DND-41 (cell line): ENCODE measurements around the gene PTGR2.
A peak's percentile ranks its signal among the peaks of the same experiment; 100 is the strongest.

Experiments
- ATAC-seq: fragments of 200-7000 bp; cut with Tn5 transposase; 3 replicates; pipeline ENCODE4 v1.9.1; 2021; ENCODE audit warnings: low read depth; ENCODE audit not compliant: insufficient read depth
- DNase-seq: peaks from one replicate; pipeline ENCODE4 v3.0.0-alpha.2; 2020
- H2AFZ ChIP-seq: 2 replicates; pipeline ENCODE4 v1.6.0; 2012; ENCODE audit warnings: low read depth, low read length
- H3K27ac ChIP-seq: 2 replicates; pipeline ENCODE4 v1.5.1; 2012; ENCODE audit warnings: low read length, inconsistent platforms
- H3K27me3 ChIP-seq: fragments of 200-600 bp; sonication (generic); 2 replicates; pipeline ENCODE4 v1.6.0; 2012; ENCODE audit warnings: low read length, mild to moderate bottlenecking, inconsistent platforms; ENCODE audit not compliant: insufficient read depth, poor library complexity
- H3K36me3 ChIP-seq: 2 replicates; pipeline ENCODE4 v1.5.1; 2012; ENCODE audit warnings: low read length, inconsistent platforms; ENCODE audit not compliant: insufficient read depth
- H3K4me1 ChIP-seq: 2 replicates; pipeline ENCODE4 v1.5.1; 2012; ENCODE audit warnings: mild to moderate bottlenecking, low read length; ENCODE audit not compliant: insufficient read depth
- H3K4me2 ChIP-seq: 2 replicates; pipeline ENCODE4 v1.6.0; 2012; ENCODE audit warnings: mild to moderate bottlenecking, moderate library complexity, low read length, inconsistent platforms; ENCODE audit not compliant: insufficient read depth
- H3K4me3 ChIP-seq, 2 experiments: fragments of 200-600 bp in 1 of 2; shearing (Covaris generic) in 1 of 2; 2 replicates each; pipeline ENCODE4 v1.5.1; 2012 to 2016; ENCODE audit warnings: inconsistent platforms in 2 of 2, low read length in 2 of 2, mild to moderate bottlenecking in 2 of 2, low read depth in 1 of 2, moderate library complexity in 1 of 2
- H3K79me2 ChIP-seq: 2 replicates; pipeline ENCODE4 v1.6.0; 2012; ENCODE audit warnings: low read length, inconsistent platforms; ENCODE audit not compliant: insufficient read depth
- H3K9ac ChIP-seq: 2 replicates; pipeline ENCODE4 v1.6.0; 2012; ENCODE audit warnings: low read depth, mild to moderate bottlenecking, inconsistent platforms, low read length, moderate library complexity
- H3K9me3 ChIP-seq: 2 replicates; pipeline ENCODE4 v1.5.1; 2012; ENCODE audit warnings: low read length, moderate library complexity, mild to moderate bottlenecking, inconsistent platforms; ENCODE audit not compliant: insufficient read depth, severe bottlenecking
- H4K20me1 ChIP-seq: 2 replicates; pipeline ENCODE4 v1.6.0; 2012; ENCODE audit warnings: low read length; ENCODE audit not compliant: insufficient read depth
- EZH2 ChIP-seq: IDR thresholded peaks from 3 replicates; pipeline ENCODE4 v1.6.1; 2012; ENCODE audit warnings: borderline replicate concordance, low read depth, mild to moderate bottlenecking, moderate library complexity, low read length, inconsistent platforms; ENCODE audit not compliant: severe bottlenecking
- TF ChIP-seq, protein P1 (sequence below): IDR thresholded peaks from 2 replicates; pipeline ENCODE4 v1.5.1; 2012; ENCODE audit warnings: borderline replicate concordance, low read length, moderate library complexity, mild to moderate bottlenecking; ENCODE audit not compliant: poor library complexity, severe bottlenecking; ENCODE audit errors: extremely low read depth

The PTGR2 gene

GRCh38 chr14:73851567-73852382 is at the start of gene PTGR2:
TSS of gene PTGR2 (plus strand) at chr14:73851831. CDS start at chr14:73858863, 7,032 bp downstream.
- TF ChIP-seq, protein P1, sequence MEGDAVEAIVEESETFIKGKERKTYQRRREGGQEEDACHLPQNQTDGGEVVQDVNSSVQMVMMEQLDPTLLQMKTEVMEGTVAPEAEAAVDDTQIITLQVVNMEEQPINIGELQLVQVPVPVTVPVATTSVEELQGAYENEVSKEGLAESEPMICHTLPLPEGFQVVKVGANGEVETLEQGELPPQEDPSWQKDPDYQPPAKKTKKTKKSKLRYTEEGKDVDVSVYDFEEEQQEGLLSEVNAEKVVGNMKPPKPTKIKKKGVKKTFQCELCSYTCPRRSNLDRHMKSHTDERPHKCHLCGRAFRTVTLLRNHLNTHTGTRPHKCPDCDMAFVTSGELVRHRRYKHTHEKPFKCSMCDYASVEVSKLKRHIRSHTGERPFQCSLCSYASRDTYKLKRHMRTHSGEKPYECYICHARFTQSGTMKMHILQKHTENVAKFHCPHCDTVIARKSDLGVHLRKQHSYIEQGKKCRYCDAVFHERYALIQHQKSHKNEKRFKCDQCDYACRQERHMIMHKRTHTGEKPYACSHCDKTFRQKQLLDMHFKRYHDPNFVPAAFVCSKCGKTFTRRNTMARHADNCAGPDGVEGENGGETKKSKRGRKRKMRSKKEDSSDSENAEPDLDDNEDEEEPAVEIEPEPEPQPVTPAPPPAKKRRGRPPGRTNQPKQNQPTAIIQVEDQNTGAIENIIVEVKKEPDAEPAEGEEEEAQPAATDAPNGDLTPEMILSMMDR = peak; percentile 29
- TF ChIP-seq EZH2 = no peak
- Histone ChIP-seq H3K79me2 (peaks cover 9% of the 10 kb centered on the region), H3K4me2 (peak within 1 kb of the TSS; percentile 72), H3K4me1 (peaks cover 21% of the 10 kb centered on the region), H3K9me3 (no peaks in the 10 kb centered on the region), H3K27me3 (no peaks in the 10 kb centered on the region), H3K36me3 (no peaks in the 10 kb centered on the region), H2AFZ (peak within 1 kb of the TSS; percentile 86), H3K9ac (peak within 1 kb of the TSS; percentile 65), H3K27ac (peak within 1 kb of the TSS; percentile 72), H3K4me3 (peak within 1 kb of the TSS; percentile 28 to 59), H4K20me1 (no peaks in the 10 kb centered on the region)
- ATAC-seq = peak; percentile 96
- DNase-seq = peak; percentile 96

DNA sequence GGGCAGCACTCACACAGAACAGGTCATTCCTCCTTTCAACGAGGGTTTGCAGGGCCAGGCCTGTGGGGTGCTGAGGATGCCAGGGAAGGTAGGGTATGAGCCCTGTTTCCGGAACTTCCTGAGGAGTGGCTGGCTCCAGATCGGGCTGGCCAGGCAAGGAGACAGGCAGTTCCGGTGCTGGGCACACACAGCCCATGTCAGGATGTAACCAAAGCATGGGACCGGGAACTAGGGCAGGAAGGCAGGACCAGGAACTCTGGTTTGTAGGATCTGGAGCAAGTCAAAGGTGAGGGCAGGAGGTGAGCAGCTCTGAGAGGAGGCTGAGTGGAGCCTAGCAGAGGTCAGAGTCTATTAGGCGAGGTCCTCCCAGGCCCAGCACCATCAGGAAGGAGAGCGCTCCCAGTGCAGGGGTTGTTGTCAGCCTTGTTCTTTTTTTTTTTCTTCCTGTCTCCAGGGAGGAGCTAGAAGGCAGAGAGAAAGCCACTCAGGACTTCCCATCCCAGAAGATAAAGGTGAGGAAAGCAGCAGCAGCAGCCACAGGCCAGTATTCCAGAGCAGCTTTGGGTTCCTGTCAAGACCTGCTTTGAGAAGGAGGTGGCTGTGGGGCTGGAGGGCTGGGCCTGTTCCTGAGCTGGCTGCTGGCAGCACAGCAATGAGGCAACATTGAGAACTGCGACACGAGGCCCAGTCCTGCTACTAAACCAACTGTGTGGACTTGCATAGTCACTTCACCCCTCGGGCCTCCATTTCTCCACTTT is 49.0 kb upstream of the PTGR2 start:
- TF ChIP-seq EZH2 = no peak
- TF ChIP-seq, protein P1 = no peak
- DNase-seq = no peak

GRCh38 chr14:73804636-73805035 is 47.0 kb upstream of the PTGR2 start:
- Histone ChIP-seq H3K36me3 (no peaks in the 10 kb centered on the region), H3K4me3 (no peak overlapping the region), H3K79me2 (no peaks in the 10 kb centered on the region), H2AFZ (no peak overlapping the region), H3K27ac (no peak overlapping the region), H3K4me1 (no peaks in the 10 kb centered on the region), H3K4me2 (no peak overlapping the region), H4K20me1 (no peaks in the 10 kb centered on the region), H3K9me3 (no peaks in the 10 kb centered on the region), H3K27me3 (no peaks in the 10 kb centered on the region), H3K9ac (no peak overlapping the region)
- DNase-seq = no peak
- TF ChIP-seq, protein P1 = no peak
- no peak for ATAC-seq

More for the DNA sequence above, 49.0 kb upstream of the PTGR2 start:
- ATAC-seq = no peak
- H3K27me3 ChIP-seq = no peaks in the 10 kb centered on the region
- H3K9ac ChIP-seq = no peak overlapping the region
- no peak overlapping the region for H3K4me2 ChIP-seq
- H4K20me1 ChIP-seq = no peaks in the 10 kb centered on the region
- H3K79me2 ChIP-seq = no peaks in the 10 kb centered on the region
- no peaks in the 10 kb centered on the region for H3K36me3 ChIP-seq
- H3K9me3 ChIP-seq = no peaks in the 10 kb centered on the region
- H3K4me1 ChIP-seq = no peaks in the 10 kb centered on the region
- H2AFZ ChIP-seq = no peak overlapping the region
- no peak overlapping the region for H3K27ac ChIP-seq
- no peak overlapping the region for H3K4me3 ChIP-seq
